Inferior parietal cortex (tissue), 1 donor: ENCODE results near the gene ZFAND5.

Source experiments
- DNase-seq: peaks from one replicate; pipeline ENCODE4 v3.0.0-alpha.2; 2016; ENCODE audit errors: extremely low spot score

The ZFAND5 gene

GRCh38 chr9:72322678-72323077 is 42.3 kb downstream of the ZFAND5 start:
- no peak for DNase-seq

- no peak for DNase-seq
Observed at GRCh38 chr9:72322259-72322658, 42.7 kb downstream of the ZFAND5 start.

- no peak for DNase-seq
Observed at GRCh38 chr9:72315510-72316311, 49.3 kb downstream of the ZFAND5 start.

GRCh38 chr9:72315089-72315509 is 49.9 kb downstream of the ZFAND5 start:
- DNase-seq, result peak; percentile 42

- no peak for DNase-seq
Observed at GRCh38 chr9:72313507-72313906, 51.5 kb downstream of the ZFAND5 start.

- no peak for DNase-seq
Observed at GRCh38 chr9:72312386-72312987, 52.5 kb downstream of the ZFAND5 start.

- no peak for DNase-seq
Observed at GRCh38 chr9:72309364-72310133, 55.5 kb downstream of the ZFAND5 start.

- DNase-seq, result no peak
Observed at GRCh38 chr9:72306761-72307160, 58.2 kb downstream of the ZFAND5 start.

- no peak for DNase-seq
Observed at GRCh38 chr9:72305707-72306106, 59.3 kb downstream of the ZFAND5 start.

GRCh38 chr9:72305102-72305546 is 59.9 kb downstream of the ZFAND5 start:
- DNase-seq, result no peak

GRCh38 chr9:72304538-72304937 is 60.5 kb downstream of the ZFAND5 start:
- no peak for DNase-seq
